ENCODE results near the gene LDB3.

The LDB3 gene

DNA sequence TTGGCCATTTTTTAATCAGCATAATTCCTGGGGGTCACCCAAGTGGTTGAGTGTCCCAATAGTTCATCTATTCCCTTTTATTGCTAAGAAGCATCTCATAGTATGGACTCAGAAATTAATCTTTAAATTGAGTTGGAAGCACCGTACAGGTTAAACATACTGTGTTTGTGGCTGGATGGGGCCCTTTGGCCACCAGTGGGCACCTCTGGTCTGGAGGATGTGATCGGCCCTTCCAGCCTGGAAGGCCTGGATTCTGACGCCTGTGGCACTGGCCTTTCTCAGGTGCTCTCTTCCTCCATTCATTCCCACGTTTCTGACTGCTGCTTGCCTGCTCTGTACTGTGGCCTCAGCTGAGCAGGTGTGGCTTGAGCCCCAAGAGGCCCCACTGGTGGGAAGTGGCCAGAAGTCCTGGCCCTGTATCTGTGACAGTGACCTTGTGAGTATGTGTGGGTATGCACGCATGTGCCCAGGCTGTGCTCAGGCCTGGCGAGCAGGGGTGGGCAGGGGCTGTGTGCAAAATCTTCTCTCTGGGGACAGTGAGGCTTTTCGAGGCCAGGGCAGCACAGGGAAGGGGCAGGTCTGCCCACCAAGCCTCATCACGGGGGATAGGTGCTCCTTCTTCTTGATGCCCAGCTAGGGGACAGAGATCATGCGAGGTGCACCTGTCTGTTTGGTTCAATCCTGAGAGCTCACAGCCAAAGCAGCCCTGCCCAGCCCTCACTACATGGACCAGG is 30.1 kb downstream of the LDB3 start:
- DNase-seq (ENCODE audit: extremely low spot score) = no peak
- POLR2A ChIA-PET = no interaction called here
- CTCF ChIA-PET = interaction anchor here (1.0 kb wide), 1 partner anchor 8 kb away, joined by 3 read pairs; no protein-coding TSS in a partner anchor
- no peak for TF ChIP-seq FOXA1 (IDR thresholded peaks at IDR 0.05)
- TF ChIP-seq FOXM1 (IDR thresholded peaks at IDR 0.05; ENCODE audit: borderline replicate concordance) = no peak
- no peak for TF ChIP-seq BHLHE40 (IDR thresholded peaks at IDR 0.05; ENCODE audit: borderline replicate concordance)
- no peak for TF ChIP-seq HDGF (IDR thresholded peaks at IDR 0.05; ENCODE audit: borderline replicate concordance)
- TF ChIP-seq FOXK2 (IDR thresholded peaks at IDR 0.05) = no peak
- no peak for TF ChIP-seq CTBP1 (IDR thresholded peaks at IDR 0.05; ENCODE audit: borderline replicate concordance)
- no peak for TF ChIP-seq NFRKB (IDR thresholded peaks at IDR 0.05)
- no peak for TF ChIP-seq SUZ12 (IDR thresholded peaks at IDR 0.05)
- no peak for TF ChIP-seq ELF4 (IDR thresholded peaks at IDR 0.05)
- TF ChIP-seq, protein P1, sequence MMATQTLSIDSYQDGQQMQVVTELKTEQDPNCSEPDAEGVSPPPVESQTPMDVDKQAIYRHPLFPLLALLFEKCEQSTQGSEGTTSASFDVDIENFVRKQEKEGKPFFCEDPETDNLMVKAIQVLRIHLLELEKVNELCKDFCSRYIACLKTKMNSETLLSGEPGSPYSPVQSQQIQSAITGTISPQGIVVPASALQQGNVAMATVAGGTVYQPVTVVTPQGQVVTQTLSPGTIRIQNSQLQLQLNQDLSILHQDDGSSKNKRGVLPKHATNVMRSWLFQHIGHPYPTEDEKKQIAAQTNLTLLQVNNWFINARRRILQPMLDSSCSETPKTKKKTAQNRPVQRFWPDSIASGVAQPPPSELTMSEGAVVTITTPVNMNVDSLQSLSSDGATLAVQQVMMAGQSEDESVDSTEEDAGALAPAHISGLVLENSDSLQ (IDR thresholded peaks at IDR 0.05) = no peak
- no peak for TF ChIP-seq TARDBP (IDR thresholded peaks at IDR 0.05)
- no peak for TF ChIP-seq LEF1 (IDR thresholded peaks at IDR 0.05; ENCODE audit: borderline replicate concordance)

DNA sequence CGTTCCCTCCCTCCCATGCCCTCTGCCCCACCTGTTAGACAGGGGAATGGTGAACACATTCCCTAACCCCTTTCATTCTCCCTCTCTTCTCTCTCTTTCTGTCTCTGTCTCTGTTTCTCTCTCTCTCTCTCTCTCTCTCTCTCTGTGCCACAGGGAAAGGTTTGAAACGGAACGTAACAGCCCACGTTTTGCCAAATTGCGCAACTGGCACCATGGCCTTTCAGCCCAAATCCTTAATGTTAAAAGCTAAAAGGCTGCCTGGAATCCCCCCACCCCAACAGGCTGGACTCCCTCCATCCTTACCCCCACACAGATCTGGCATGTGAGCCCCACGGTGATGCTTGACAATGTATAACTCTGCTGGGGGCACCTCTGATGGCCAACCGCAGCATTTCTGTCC is 30.8 kb downstream of the LDB3 start:
- ChIA-PET POLR2A (no interaction called here), CTCF (interaction anchor here (1.0 kb wide), 1 partner anchor 9 kb away, joined by 3 read pairs; no protein-coding TSS in a partner anchor)
- no peak for DNase-seq (ENCODE audit: extremely low spot score)
- TF ChIP-seq FOXA1 (IDR thresholded peaks at IDR 0.05) (no peak), ZNF384 (IDR thresholded peaks at IDR 0.05) (no peak)

DNA sequence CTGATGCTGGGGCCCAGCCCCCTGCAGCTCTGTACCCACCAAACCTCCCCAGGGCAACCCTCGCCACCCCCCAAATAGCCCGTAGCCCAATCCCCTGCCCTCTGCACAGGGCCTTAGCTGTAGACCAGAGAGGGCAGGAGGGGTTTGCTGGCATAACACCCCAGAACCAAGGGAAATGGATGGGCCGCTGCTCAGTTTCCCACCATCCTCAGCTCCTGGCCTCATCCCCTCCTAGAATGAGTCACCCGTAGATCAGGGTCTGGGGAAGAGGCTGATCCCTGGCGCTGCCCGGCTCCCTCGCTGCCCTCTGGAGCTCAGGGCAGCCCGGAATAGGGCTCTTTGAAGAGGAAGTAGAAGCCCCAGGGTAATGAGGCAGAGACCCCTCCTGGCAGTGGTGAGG is 31.2 kb downstream of the LDB3 start:
- TF ChIP-seq FOXM1 (IDR thresholded peaks at IDR 0.05; ENCODE audit: borderline replicate concordance) = no peak
- TF ChIP-seq TARDBP (IDR thresholded peaks at IDR 0.05) = no peak
- TF ChIP-seq, protein P1 (IDR thresholded peaks at IDR 0.05) = no peak
- TF ChIP-seq NFRKB (IDR thresholded peaks at IDR 0.05) = no peak
- POLR2A ChIA-PET = no interaction called here
- no peak for DNase-seq (ENCODE audit: extremely low spot score)
- CTCF ChIA-PET = interaction anchor here (1.0 kb wide), 1 partner anchor 9 kb away, joined by 3 read pairs; no protein-coding TSS in a partner anchor

DNA sequence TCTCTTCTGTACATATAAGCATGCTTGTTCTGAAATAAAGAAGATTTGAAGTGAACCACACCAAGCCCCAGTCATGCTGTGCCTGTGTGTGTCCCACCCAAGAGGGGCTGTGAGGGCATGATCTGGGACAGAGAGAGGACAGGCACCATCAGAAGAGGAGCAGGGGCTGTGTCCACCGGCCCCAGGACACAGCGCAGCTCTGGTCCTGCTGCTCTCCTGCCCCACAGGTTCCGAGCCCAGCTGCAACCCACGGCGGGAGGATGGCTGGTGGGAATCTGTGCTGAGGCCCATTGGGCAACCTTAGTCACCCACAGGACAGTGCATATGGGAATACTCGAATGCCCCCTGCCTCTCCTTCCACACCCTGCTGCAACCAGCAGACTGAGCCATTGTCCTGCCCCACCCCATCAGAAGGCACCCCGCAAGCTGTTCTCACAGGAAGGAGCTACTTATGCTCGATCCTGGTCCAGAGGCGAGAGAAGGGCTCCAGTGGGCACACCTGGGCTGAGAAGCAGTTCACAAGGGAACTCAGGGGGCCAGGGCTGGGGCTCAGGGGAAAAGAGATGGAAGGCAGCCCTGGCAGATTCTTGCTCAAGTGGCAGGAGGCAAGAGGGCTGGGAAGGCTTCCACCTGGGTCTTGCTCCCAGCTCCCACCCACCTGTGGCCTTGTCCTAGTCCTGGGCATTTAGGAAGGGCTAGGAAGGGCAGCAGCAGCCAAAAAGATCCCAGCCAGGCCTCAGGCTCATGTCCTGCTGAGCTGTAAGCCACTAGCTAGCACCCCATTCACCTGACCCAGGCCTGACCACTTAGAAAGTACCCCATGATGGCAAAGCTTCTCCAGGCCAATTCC is 31.9 kb downstream of the LDB3 start:
- POLR2A ChIA-PET = no interaction called here
- no peak for DNase-seq (ENCODE audit: extremely low spot score)
- TF ChIP-seq TARDBP (IDR thresholded peaks at IDR 0.05) (no peak), NFRKB (IDR thresholded peaks at IDR 0.05) (no peak), SP1 (IDR thresholded peaks at IDR 0.05) (no peak), CTBP1 (IDR thresholded peaks at IDR 0.05; ENCODE audit: borderline replicate concordance) (no peak), FOXM1 (IDR thresholded peaks at IDR 0.05; ENCODE audit: borderline replicate concordance) (no peak), BHLHE40 (IDR thresholded peaks at IDR 0.05; ENCODE audit: borderline replicate concordance) (no peak), FOXA1 (IDR thresholded peaks at IDR 0.05) (no peak), ZNF384 (IDR thresholded peaks at IDR 0.05) (no peak), FOXK2 (IDR thresholded peaks at IDR 0.05) (no peak), LEF1 (IDR thresholded peaks at IDR 0.05; ENCODE audit: borderline replicate concordance) (no peak), HDGF (IDR thresholded peaks at IDR 0.05; ENCODE audit: borderline replicate concordance) (no peak), ELF4 (IDR thresholded peaks at IDR 0.05) (no peak), L3MBTL2 (conservative IDR thresholded peaks at IDR 0.05) (no peak), SUZ12 (IDR thresholded peaks at IDR 0.05) (no peak), ARNT (IDR thresholded peaks at IDR 0.05) (no peak)
- TF ChIP-seq, protein P1 (IDR thresholded peaks at IDR 0.05) = no peak
- CTCF ChIA-PET = no interaction called here

DNA sequence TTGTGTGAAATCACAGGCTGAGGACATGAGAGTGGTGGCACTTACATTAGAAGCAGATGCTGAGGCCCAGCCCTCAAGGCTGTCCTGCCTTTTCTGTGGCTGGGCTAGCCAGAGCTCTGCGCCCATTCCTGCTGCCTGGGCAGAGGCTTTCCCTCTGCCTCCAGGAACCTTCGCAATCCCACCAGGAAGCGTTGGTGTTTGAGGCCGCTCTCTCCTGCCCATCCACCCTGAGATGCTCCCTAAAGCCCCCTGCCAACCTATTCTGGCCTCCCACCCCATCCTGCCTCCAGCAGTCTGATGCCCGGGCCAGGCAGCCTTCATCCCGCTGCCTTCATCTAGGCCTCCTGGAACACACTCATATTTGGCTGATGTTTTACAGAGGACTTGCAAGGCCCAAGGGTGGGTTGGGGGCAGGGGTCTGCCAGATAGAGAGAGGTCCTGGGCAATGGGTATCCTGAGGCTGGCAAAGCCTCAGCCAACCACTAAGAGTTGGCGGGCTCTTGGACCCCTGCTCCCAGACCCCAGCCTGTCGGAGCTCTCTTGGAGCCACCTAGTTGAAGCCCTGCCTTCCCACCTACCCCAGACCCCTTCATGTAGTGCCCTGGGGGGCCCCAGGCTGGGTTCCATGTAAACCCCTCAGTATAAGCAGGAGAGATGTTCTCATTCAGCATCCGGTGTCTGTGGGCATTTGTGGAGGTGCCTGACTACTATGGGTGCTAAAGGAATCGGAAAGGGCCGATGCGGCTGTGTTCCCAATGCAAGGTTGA is 32.7 kb downstream of the LDB3 start:
- POLR2A ChIA-PET = no interaction called here
- no peak for DNase-seq (ENCODE audit: extremely low spot score)
- no peak for TF ChIP-seq SUZ12 (IDR thresholded peaks at IDR 0.05)
- TF ChIP-seq FOXK2 (IDR thresholded peaks at IDR 0.05) = no peak
- no peak for TF ChIP-seq HDGF (IDR thresholded peaks at IDR 0.05; ENCODE audit: borderline replicate concordance)
- TF ChIP-seq TARDBP (IDR thresholded peaks at IDR 0.05) = no peak
- no peak for TF ChIP-seq FOXM1 (IDR thresholded peaks at IDR 0.05; ENCODE audit: borderline replicate concordance)
- TF ChIP-seq, protein P1 (IDR thresholded peaks at IDR 0.05) = no peak
- TF ChIP-seq NFRKB (IDR thresholded peaks at IDR 0.05) = no peak
- TF ChIP-seq SP1 (IDR thresholded peaks at IDR 0.05) = no peak
- no peak for TF ChIP-seq ARNT (IDR thresholded peaks at IDR 0.05)
- no peak for TF ChIP-seq L3MBTL2 (conservative IDR thresholded peaks at IDR 0.05)
- TF ChIP-seq BHLHE40 (IDR thresholded peaks at IDR 0.05; ENCODE audit: borderline replicate concordance) = no peak
- TF ChIP-seq LEF1 (IDR thresholded peaks at IDR 0.05; ENCODE audit: borderline replicate concordance) = no peak
- TF ChIP-seq CTBP1 (IDR thresholded peaks at IDR 0.05; ENCODE audit: borderline replicate concordance) = no peak
- no peak for TF ChIP-seq ZNF384 (IDR thresholded peaks at IDR 0.05)
- TF ChIP-seq FOXA1 (IDR thresholded peaks at IDR 0.05) = no peak
- no peak for TF ChIP-seq ELF4 (IDR thresholded peaks at IDR 0.05)
- CTCF ChIA-PET = no interaction called here

All from HEK293T (cell line).